GM23338 (cell line): ENCODE data around the gene COL8A1.

Experiments used
- CTCF ChIP-seq, 2 experiments: fragments of 200-600 bp in 1 of 2; sonication (generic) in 1 of 2; conservative IDR thresholded peaks; 2 replicates each; pipeline versions ENCODE4 v1.5.1 to v1.6.1; 2016 to 2017; ENCODE audit warnings: antibody characterized with exemption in 2 of 2, low read depth in 2 of 2, mild to moderate bottlenecking in 2 of 2, moderate library complexity in 1 of 2
- EZH2 ChIP-seq: fragments of 200-600 bp; sonication (generic); IDR thresholded peaks from one replicate; pipeline ENCODE4 v1.8.0; 2017; ENCODE audit warnings: antibody characterized with exemption, mild to moderate bottlenecking, low read depth; ENCODE audit not compliant: unreplicated experiment
- EZH2phosphoT487 ChIP-seq: fragments of 200-600 bp; sonication (generic); IDR thresholded peaks from one replicate; pipeline ENCODE4 v1.8.1; 2018; ENCODE audit warnings: antibody characterized with exemption; ENCODE audit not compliant: unreplicated experiment
- NANOG ChIP-seq: IDR thresholded peaks from 2 replicates; pipeline ENCODE4 v1.6.1; 2016; ENCODE audit warnings: antibody characterized with exemption, borderline replicate concordance
- REST ChIP-seq: IDR thresholded peaks from one replicate; pipeline ENCODE4 v1.6.1; 2018; ENCODE audit warnings: antibody characterized with exemption; ENCODE audit not compliant: unreplicated experiment
- ZNF462 ChIP-seq: fragments of 250-450 bp; sonication (Bioruptor Pico); IDR thresholded peaks from 2 replicates; pipeline ENCODE4 v1.5.0; 2020; ENCODE audit warnings: mild to moderate bottlenecking, moderate library complexity

GRCh38 chr3:99702953-99703943 is 64.9 kb downstream of the COL8A1 start:
- TF ChIP-seq CTCF (conservative IDR thresholded peaks at IDR 0.05; ENCODE audit: low read depth in 2 of 2) (no peak), REST (no peak), EZH2 (no peak), NANOG (no peak), EZH2phosphoT487 (no peak), ZNF462 (CRISPR knock-in tag) (no peak)
